OCI-M2 (cell line): Measurements from ENCODE around the gene MSL2.
"Not testable (repeated sequence)": the region's sequence is repeated elsewhere in the genome, so short reads cannot be mapped to it uniquely, and the experiment has no call there.

ENCODE experiments used
- DNase-seq: peaks from one replicate; lab custom pipeline; 2025; ENCODE audit not compliant: unreplicated experiment; lab: John Stamatoyannopoulos, UW

Gene MSL2

GRCh38 chr3:136146981-136147729, 49.0 kb downstream of the MSL2 start:
- DNase-seq = no peak

GRCh38 chr3:136144397-136144796, 51.7 kb downstream of the MSL2 start:
- DNase-seq = not testable (repeated sequence)

- no peak for DNase-seq
Observed at GRCh38 chr3:136142592-136142991, 53.5 kb downstream of the MSL2 start.

GRCh38 chr3:136141891-136142290, 54.2 kb downstream of the MSL2 start:
- DNase-seq = no peak

GRCh38 chr3:136141291-136141785, 54.8 kb downstream of the MSL2 start:
- no peak for DNase-seq

GRCh38 chr3:136136454-136136853, 59.7 kb downstream of the MSL2 start:
- DNase-seq = no peak

GRCh38 chr3:136135039-136135802, 60.9 kb downstream of the MSL2 start:
- peak; percentile 44 for DNase-seq

GRCh38 chr3:136134091-136134490, 62.0 kb downstream of the MSL2 start:
- DNase-seq = no peak

- DNase-seq = not testable (repeated sequence)
Observed at GRCh38 chr3:136131647-136132046, 64.5 kb downstream of the MSL2 start.

GRCh38 chr3:136122006-136122405, 74.1 kb downstream of the MSL2 start:
- DNase-seq = no peak

GRCh38 chr3:136120373-136121348, 75.5 kb downstream of the MSL2 start:
- DNase-seq = no peak

GRCh38 chr3:136119783-136120182, 76.4 kb downstream of the MSL2 start:
- DNase-seq = not testable (repeated sequence)

GRCh38 chr3:136119332-136119731, 76.8 kb downstream of the MSL2 start:
- DNase-seq = not testable (repeated sequence)

- no peak for DNase-seq
Observed at GRCh38 chr3:136114421-136114820, 81.7 kb downstream of the MSL2 start.

- DNase-seq = no peak
Observed at GRCh38 chr3:136110481-136110880, 85.7 kb downstream of the MSL2 start.

- no peak for DNase-seq
Observed at GRCh38 chr3:136109499-136109898, 86.6 kb downstream of the MSL2 start.

GRCh38 chr3:136106101-136106500, 90.0 kb downstream of the MSL2 start:
- no peak for DNase-seq

GRCh38 chr3:136105044-136105443, 91.1 kb downstream of the MSL2 start:
- no peak for DNase-seq
